H1 (cell line): ENCODE measurements around the gene SERPINB1. TPM values are rescaled to one million over a fixed set of nuclear protein-coding genes. Genes with fewer than 3 reads are reported as not detected.

Source experiments
- CTCF ChIA-PET: fragments of 300-600 bp; sonication (Branson Sonifier 250); formaldehyde crosslinking; loops from one replicate; lab custom pipeline; 2021; ENCODE audit not compliant: partially characterized antibody; lab: Charles Lee
- POLR2A ChIA-PET: fragments of 300-600 bp; sonication (Branson Sonifier 250); formaldehyde crosslinking; loops from one replicate; lab custom pipeline; 2021; ENCODE audit warnings: inconsistent platforms; ENCODE audit not compliant: partially characterized antibody; lab: Charles Lee
- DNase-seq, 2 experiments: peaks; one replicate each; pipeline versions ENCODE4 v3.0.0 to v3.0.0-alpha.2; 2010 to 2022; ENCODE audit warnings: low spot score in 2 of 2, low read depth in 1 of 2, mixed read lengths in 1 of 2
- FAIRE-seq: peaks from 2 replicates; lab custom pipeline; 2011; peaks lifted over from hg19 to GRCh38; lab: Jason Lieb, UNC
- H2AFZ ChIP-seq: 2 replicates; pipeline ENCODE4 v1.8.1; 2012; ENCODE audit warnings: low read length, inconsistent platforms
- H2AK5ac ChIP-seq: 2 replicates; pipeline ENCODE4 v1.6.1; 2013; ENCODE audit warnings: low read depth, low read length
- H2BK120ac ChIP-seq: replicated peaks from 2 replicates; pipeline ENCODE3; 2013; ENCODE audit warnings: low read depth, low read length, inconsistent platforms
- H2BK12ac ChIP-seq: 2 replicates; pipeline ENCODE4 v1.6.1; 2013; ENCODE audit warnings: low read depth, low read length
- H2BK15ac ChIP-seq: 2 replicates; pipeline ENCODE4 v1.6.1; 2013; ENCODE audit warnings: low read length
- H2BK20ac ChIP-seq: 2 replicates; pipeline ENCODE4 v1.6.1; 2013; ENCODE audit warnings: low read length
- H2BK5ac ChIP-seq: 2 replicates; pipeline ENCODE4 v1.6.1; 2013; ENCODE audit warnings: low read depth, low read length
- H3K14ac ChIP-seq: 2 replicates; pipeline ENCODE4 v1.6.1; 2013; ENCODE audit warnings: inconsistent platforms; ENCODE audit not compliant: insufficient read length
- H3K18ac ChIP-seq: 2 replicates; pipeline ENCODE4 v1.6.1; 2013; ENCODE audit warnings: low read length; ENCODE audit errors: extremely low read depth
- H3K23ac ChIP-seq: 2 replicates; pipeline ENCODE4 v1.6.1; 2013; ENCODE audit warnings: inconsistent platforms; ENCODE audit not compliant: insufficient read length
- H3K23me2 ChIP-seq: 2 replicates; pipeline ENCODE4 v1.6.1; 2013; ENCODE audit warnings: low read depth, low read length
- H3K27ac ChIP-seq: 2 replicates; pipeline ENCODE4 v1.6.1; 2011; ENCODE audit warnings: low read depth, low read length, inconsistent platforms
- H3K27me3 ChIP-seq, 4 experiments: replicated peaks in 1 of 4; 1 replicate in 1 of 4; 2 replicates in 3 of 4; pipeline versions ENCODE4 v1.6.1 to v1.8.1; 2011 to 2013; ENCODE audit warnings: low read length in 3 of 4, mild to moderate bottlenecking in 3 of 4, inconsistent platforms in 2 of 4, mixed read lengths in 2 of 4, moderate library complexity in 1 of 4; ENCODE audit not compliant: control insufficient read depth in 3 of 4, insufficient read depth in 3 of 4; ENCODE audit errors: extremely low read depth in 1 of 4
- H3K36me3 ChIP-seq, 4 experiments: 2 replicates each; pipeline versions ENCODE4 v1.6.1 to v1.8.1; 2011 to 2013; ENCODE audit warnings: mild to moderate bottlenecking in 4 of 4, low read length in 3 of 4, moderate library complexity in 2 of 4, control low read depth in 1 of 4, inconsistent platforms in 1 of 4; ENCODE audit not compliant: insufficient read depth in 4 of 4, control insufficient read depth in 2 of 4
- H3K4ac ChIP-seq: replicated peaks from 2 replicates; pipeline ENCODE3; 2013; ENCODE audit warnings: low read length, low read depth, mixed read lengths, inconsistent platforms; ENCODE audit not compliant: insufficient read length
- H3K4me1 ChIP-seq, 4 experiments: replicated peaks in 1 of 4; 1 replicate in 1 of 4; 2 replicates in 3 of 4; pipeline versions ENCODE4 v1.6.1 to v1.8.1; 2011 to 2013; ENCODE audit warnings: low read length in 3 of 4, inconsistent platforms in 2 of 4, mixed read lengths in 1 of 4; ENCODE audit not compliant: insufficient read depth in 4 of 4, control insufficient read depth in 3 of 4
- H3K4me2 ChIP-seq, 2 experiments: 2 replicates each; pipeline versions ENCODE4 v1.6.1 to v1.8.1; 2011 to 2013; ENCODE audit warnings: low read depth in 2 of 2, low read length in 2 of 2, control low read depth in 1 of 2, inconsistent platforms in 1 of 2, mild to moderate bottlenecking in 1 of 2; ENCODE audit not compliant: insufficient read depth in 1 of 2
- H3K4me3 ChIP-seq, 4 experiments: fragments of 200-600, 300-600 bp in 1 of 4; sonication (generic), shearing (Covaris generic), sonication (Bioruptor Twin) in 1 of 4; 2 replicates each; pipeline versions ENCODE4 v1.5.1 to v1.8.1; 2011 to 2016; ENCODE audit warnings: low read length in 4 of 4, low read depth in 3 of 4, control low read depth in 2 of 4, inconsistent platforms in 2 of 4, mild to moderate bottlenecking in 2 of 4, mixed read lengths in 1 of 4, moderate library complexity in 1 of 4; ENCODE audit not compliant: insufficient read depth in 2 of 4; ENCODE audit errors: extremely low read depth in 1 of 4
- H3K56ac ChIP-seq: replicated peaks from 2 replicates; pipeline ENCODE3; 2013; ENCODE audit warnings: low read depth, mild to moderate bottlenecking, mixed read lengths, low read length, inconsistent platforms; ENCODE audit not compliant: insufficient read length
- H3K79me1 ChIP-seq: 2 replicates; pipeline ENCODE4 v1.6.1; 2013; ENCODE audit warnings: low read depth, low read length, control low read depth
- H3K79me2 ChIP-seq, 2 experiments: 2 replicates each; pipeline versions ENCODE4 v1.6.1 to v1.8.1; 2012 to 2013; ENCODE audit warnings: low read length in 2 of 2, mild to moderate bottlenecking in 2 of 2, inconsistent platforms in 1 of 2; ENCODE audit not compliant: insufficient read depth in 2 of 2, control insufficient read depth in 1 of 2
- H3K9ac ChIP-seq, 4 experiments: replicated peaks in 1 of 4; 1 replicate in 1 of 4; 2 replicates in 3 of 4; pipeline versions ENCODE4 v1.6.1 to v1.8.1; 2011 to 2013; ENCODE audit warnings: low read depth in 3 of 4, low read length in 3 of 4, control low read depth in 2 of 4, mild to moderate bottlenecking in 2 of 4, moderate library complexity in 2 of 4, inconsistent platforms in 1 of 4; ENCODE audit errors: extremely low read depth in 1 of 4
- H3K9me3 ChIP-seq, 2 experiments: 2 replicates each; pipeline versions ENCODE4 v1.6.1 to v1.8.1; 2012 to 2013; ENCODE audit warnings: mild to moderate bottlenecking in 2 of 2, moderate library complexity in 2 of 2, control low read depth in 1 of 2, inconsistent platforms in 1 of 2, low read depth in 1 of 2, low read length in 1 of 2, mixed read lengths in 1 of 2; ENCODE audit not compliant: insufficient read depth in 2 of 2
- H4K20me1 ChIP-seq, 2 experiments: replicated peaks in 1 of 2; 2 replicates each; pipeline versions ENCODE3 to v1.8.1; 2011 to 2013; ENCODE audit warnings: inconsistent platforms in 2 of 2, low read length in 2 of 2, mild to moderate bottlenecking in 1 of 2; ENCODE audit not compliant: insufficient read depth in 2 of 2, control insufficient read depth in 1 of 2
- H4K5ac ChIP-seq: 2 replicates; pipeline ENCODE4 v1.6.1; 2013; ENCODE audit warnings: low read length, low read depth, mixed read lengths, inconsistent platforms; ENCODE audit not compliant: insufficient read length
- H4K8ac ChIP-seq: 2 replicates; pipeline ENCODE4 v1.8.0; 2013; ENCODE audit warnings: mild to moderate bottlenecking, moderate library complexity, low read length, inconsistent platforms; ENCODE audit not compliant: insufficient read depth; ENCODE audit errors: extremely low read depth
- H4K91ac ChIP-seq: replicated peaks from 2 replicates; pipeline ENCODE3; 2013; ENCODE audit warnings: low read length, mixed read lengths, inconsistent platforms; ENCODE audit not compliant: insufficient read length
- ATF2 ChIP-seq: IDR thresholded peaks from 2 replicates; pipeline ENCODE4 v1.6.1; 2012; ENCODE audit warnings: low read length, inconsistent platforms
- BACH1 ChIP-seq: IDR thresholded peaks from 2 replicates; pipeline ENCODE4 v1.6.1; 2012; ENCODE audit warnings: low read length, improper control_type of control experiment
- CEBPB ChIP-seq: IDR thresholded peaks from 2 replicates; pipeline ENCODE4 v1.6.1; 2012; ENCODE audit warnings: low read depth, low read length
- EP300 ChIP-seq, 2 experiments: IDR thresholded peaks; 1 replicate in 1 of 2; 2 replicates in 1 of 2; pipeline ENCODE4 v1.6.1; 2011 to 2012; ENCODE audit warnings: low read depth in 2 of 2, low read length in 2 of 2, mild to moderate bottlenecking in 2 of 2, borderline replicate concordance in 1 of 2, inconsistent platforms in 1 of 2, moderate library complexity in 1 of 2
- KDM1A ChIP-seq: fragments of 200-600, 300-600 bp; sonication (generic); IDR thresholded peaks from 2 replicates; pipeline ENCODE4 v1.7.1; 2016; ENCODE audit warnings: mild to moderate bottlenecking, low read length, borderline replicate concordance
- NANOG ChIP-seq: IDR thresholded peaks from 2 replicates; pipeline ENCODE4 v1.6.1; 2011; ENCODE audit warnings: low read length, low read depth, mild to moderate bottlenecking, inconsistent platforms; ENCODE audit not compliant: insufficient read depth, poor library complexity, severe bottlenecking
- SIRT6 ChIP-seq: IDR thresholded peaks from one replicate; pipeline ENCODE4 v1.7.1; 2012; ENCODE audit warnings: low read length, inconsistent platforms
- SUZ12 ChIP-seq: fragments of 200-600 bp; sonication (generic); IDR thresholded peaks from 2 replicates; pipeline ENCODE4 v1.6.1; 2012; ENCODE audit warnings: mild to moderate bottlenecking, inconsistent platforms, low read length, moderate library complexity, mixed read lengths
- TCF12 ChIP-seq: IDR thresholded peaks from 2 replicates; pipeline ENCODE4 v1.6.1; 2011; ENCODE audit warnings: low read depth, mild to moderate bottlenecking, low read length
- USF2 ChIP-seq: IDR thresholded peaks from 2 replicates; pipeline ENCODE4 v1.6.1; 2011; ENCODE audit warnings: low read length, improper control_type of control experiment
- WGBS, 2 experiments: shearing (Covaris generic) in 1 of 2; methylation state at CpG; one replicate each; pipeline versions ENCODE4 v1.1.6 to v1.1.7; 2013 to 2015; ENCODE audit warnings: low lambda C conversion rate in 2 of 2, mixed read lengths in 2 of 2, inconsistent platforms in 1 of 2, low coverage in 1 of 2, missing lambda C conversion rate in 1 of 2; ENCODE audit not compliant: insufficient replicate concordance in 2 of 2, insufficient coverage in 1 of 2, insufficient read length in 1 of 2; ENCODE audit errors: extremely low coverage in 1 of 2, missing lambda C conversion rate in 1 of 2; 5-methylcytosine and 5-hydroxymethylcytosine counted together
- polyA plus RNA-seq, 7 experiments: library from polyadenylated mRNA; depleted of rRNA in 3 of 7; stranded (reverse) in 5 of 7; unstranded in 2 of 7; fragments of >200 nt in 5 of 7; fragments of 200-250 nt in 2 of 7; gene quantifications; 1 replicate in 5 of 7; 2 replicates in 1 of 7; 4 replicates in 1 of 7; pipeline versions ENCODE4 v1.2.1 to v1.2.3, GENCODE V29; 2011 to 2013; ENCODE audit warnings: missing spikeins in 2 of 7, mixed read lengths in 2 of 7
- total RNA-seq: library from RNA; stranded (reverse); fragmentation: NEBNext Ultra II Directional; extraction: Animal tissue kit (Norgen Biotek cat#: 25700); gene quantifications from 2 replicates; pipeline ENCODE4 v1.2.1, GENCODE V29; 2021

SERPINB1 gene
- total and polyA plus RNA-seq, 2 of the 8 experiments (the other 6 are each of a cell fraction or from before 2014, with no cell fraction given): 8.1 to 17.3 TPM

GRCh38 chr6:2877960-2878359, 36.3 kb upstream of the SERPINB1 start:
- no peak overlapping the region for H2BK120ac ChIP-seq
- no peak for FAIRE-seq
- WGBS, 2 experiments: 93% methylated on average over 2 of the region's 2 CpGs; no CpG with 5 or more reads in 1 of the 2 experiments
- H3K23ac ChIP-seq: no peak overlapping the region
- H2AK5ac ChIP-seq: peak overlapping the region; percentile 82; the same call in 1 of the 2 replicates
- H2BK20ac ChIP-seq: no peak overlapping the region
- H3K27ac ChIP-seq: no peak overlapping the region
- no peak overlapping the region for H2AFZ ChIP-seq
- CTCF ChIA-PET: interaction anchor here (0.9 to 3.0 kb wide), 12 partner anchors 9 to 109 kb away, joined by 3 to 10 read pairs (median 3); no protein-coding TSS in a partner anchor
- peaks cover 8% of the 10 kb centered on the region for H3K23me2 ChIP-seq
- H4K8ac ChIP-seq: no peak overlapping the region
- H3K4me3 ChIP-seq: no peak overlapping the region
- peaks cover 15 to 25% (median 18%) of the 10 kb centered on the region in 4 experiments for H3K4me1 ChIP-seq
- peak overlapping the region; percentile 14 for H3K4ac ChIP-seq
- H2BK5ac ChIP-seq: peak overlapping the region; percentile 55; the same call in 1 of the 2 replicates
- no peak overlapping the region for H3K56ac ChIP-seq
- peaks cover 0 to 7% (median 6%) of the 10 kb centered on the region in 4 experiments; a peak in 3 of 7 replicates for H3K27me3 ChIP-seq
- no peak overlapping the region for H4K5ac ChIP-seq
- POLR2A ChIA-PET: interaction anchor here (1.7 kb wide), 1 partner anchor 26 kb away, joined by 6 read pairs; the partner anchor contains the start of gene SERPINB9
- no peak for DNase-seq
- H2BK12ac ChIP-seq: peak overlapping the region; percentile 91; the same call in 1 of the 2 replicates
- peak overlapping the region; percentile 65 for H4K91ac ChIP-seq
- H3K36me3 ChIP-seq: no peaks in the 10 kb centered on the region
- no peaks in the 10 kb centered on the region; the same call in 1 of the 2 replicates for H3K79me1 ChIP-seq
- no peak overlapping the region; a peak in 1 of 4 replicates for H3K4me2 ChIP-seq
- no peak overlapping the region for H3K14ac ChIP-seq
- H3K9ac ChIP-seq: no peak overlapping the region
- no peak overlapping the region for H2BK15ac ChIP-seq
- no peaks in the 10 kb centered on the region for H3K9me3 ChIP-seq
- H4K20me1 ChIP-seq: no peaks in the 10 kb centered on the region
- H3K18ac ChIP-seq: 0 out of 2 replicates have a peak overlapping the region, but pooled peaks have one; percentile 5
- H3K79me2 ChIP-seq: no peaks in the 10 kb centered on the region
- TF ChIP-seq SIRT6 (no peak), KDM1A (no peak), NANOG (no peak), ATF2 (no peak), EP300 (IDR thresholded peaks at IDR 0.05; ENCODE audit: borderline replicate concordance in 1 of 2, low read depth in 2 of 2, low read length in 2 of 2) (no peak), TCF12 (no peak), BACH1 (no peak), USF2 (no peak), SUZ12 (no peak), CEBPB (no peak)
